ENCODE data around the gene LIPG. TPM values are rescaled to one million over a fixed set of nuclear protein-coding genes. Genes with fewer than 3 reads are reported as not detected.

Gene LIPG
- total RNA-seq, 1 experiment from 2014 or later = 92.0 TPM

- no peaks in the 10 kb centered on the region for H3K36me3 ChIP-seq (ENCODE audit: control insufficient read depth, insufficient read depth, low read length)
- H3K27ac ChIP-seq (ENCODE audit: low read length) = no peak overlapping the region
- H3K27me3 ChIP-seq (ENCODE audit: control insufficient read depth, insufficient read depth, low read length) = no peaks in the 10 kb centered on the region
- DNase-seq (ENCODE audit: low read depth, low spot score) = no peak
- BruUV-seq (replicated peaks) = no TSS peak
- no peaks in the 10 kb centered on the region for H3K9me3 ChIP-seq (ENCODE audit: control insufficient read depth, insufficient read depth, low read depth, low read length)
- intact Hi-C loops (cut with micrococcal nuclease; ENCODE audit: unreplicated experiment) = no loop called here
- H3K4me3 ChIP-seq (ENCODE audit: low read depth in 2 of 2, low read length in 2 of 2) = no peak overlapping the region
- ChIA-PET CTCF (no interaction called here), POLR2A (no interaction called here)
- no peaks in the 10 kb centered on the region for H3K4me1 ChIP-seq (ENCODE audit: control insufficient read depth, insufficient read depth, low read length)
- in situ Hi-C loops (cut with HindIII; ENCODE audit: low pct_unique_long_range_greater_than_20kb, low sequenced_read_pairs) = no loop called here
- TF ChIP-seq TCF7L2 (IDR thresholded peaks at IDR 0.05; ENCODE audit: low read depth, low read length) = no peak
- TF ChIP-seq POLR2AphosphoS5 (IDR thresholded peaks at IDR 0.05; ENCODE audit: low read depth, low read length) = no peak
- TF ChIP-seq CTCF (IDR thresholded peaks at IDR 0.05) = no peak
- TF ChIP-seq, protein P1, sequence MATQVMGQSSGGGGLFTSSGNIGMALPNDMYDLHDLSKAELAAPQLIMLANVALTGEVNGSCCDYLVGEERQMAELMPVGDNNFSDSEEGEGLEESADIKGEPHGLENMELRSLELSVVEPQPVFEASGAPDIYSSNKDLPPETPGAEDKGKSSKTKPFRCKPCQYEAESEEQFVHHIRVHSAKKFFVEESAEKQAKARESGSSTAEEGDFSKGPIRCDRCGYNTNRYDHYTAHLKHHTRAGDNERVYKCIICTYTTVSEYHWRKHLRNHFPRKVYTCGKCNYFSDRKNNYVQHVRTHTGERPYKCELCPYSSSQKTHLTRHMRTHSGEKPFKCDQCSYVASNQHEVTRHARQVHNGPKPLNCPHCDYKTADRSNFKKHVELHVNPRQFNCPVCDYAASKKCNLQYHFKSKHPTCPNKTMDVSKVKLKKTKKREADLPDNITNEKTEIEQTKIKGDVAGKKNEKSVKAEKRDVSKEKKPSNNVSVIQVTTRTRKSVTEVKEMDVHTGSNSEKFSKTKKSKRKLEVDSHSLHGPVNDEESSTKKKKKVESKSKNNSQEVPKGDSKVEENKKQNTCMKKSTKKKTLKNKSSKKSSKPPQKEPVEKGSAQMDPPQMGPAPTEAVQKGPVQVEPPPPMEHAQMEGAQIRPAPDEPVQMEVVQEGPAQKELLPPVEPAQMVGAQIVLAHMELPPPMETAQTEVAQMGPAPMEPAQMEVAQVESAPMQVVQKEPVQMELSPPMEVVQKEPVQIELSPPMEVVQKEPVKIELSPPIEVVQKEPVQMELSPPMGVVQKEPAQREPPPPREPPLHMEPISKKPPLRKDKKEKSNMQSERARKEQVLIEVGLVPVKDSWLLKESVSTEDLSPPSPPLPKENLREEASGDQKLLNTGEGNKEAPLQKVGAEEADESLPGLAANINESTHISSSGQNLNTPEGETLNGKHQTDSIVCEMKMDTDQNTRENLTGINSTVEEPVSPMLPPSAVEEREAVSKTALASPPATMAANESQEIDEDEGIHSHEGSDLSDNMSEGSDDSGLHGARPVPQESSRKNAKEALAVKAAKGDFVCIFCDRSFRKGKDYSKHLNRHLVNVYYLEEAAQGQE (IDR thresholded peaks at IDR 0.05; ENCODE audit: insufficient read depth in 1 of 2, low read depth in 2 of 2, low read length in 1 of 2) = no peak
- TF ChIP-seq SIN3A (IDR thresholded peaks at IDR 0.05; ENCODE audit: borderline replicate concordance, insufficient read depth, low read depth, low read length) = no peak
- ATAC-seq = no peak
Observed at GRCh38 chr18:49631146-49631866, 69.4 kb downstream of the LIPG start.

- ATAC-seq = no peak
- ChIA-PET POLR2A (no interaction called here), CTCF (no interaction called here)
- no peak for DNase-seq (ENCODE audit: low read depth, low spot score)
- Histone ChIP-seq H3K4me3 (ENCODE audit: low read depth in 2 of 2, low read length in 2 of 2) (no peak overlapping the region), H3K27me3 (ENCODE audit: control insufficient read depth, insufficient read depth, low read length) (no peaks in the 10 kb centered on the region), H3K27ac (ENCODE audit: low read length) (no peak overlapping the region), H3K9me3 (ENCODE audit: control insufficient read depth, insufficient read depth, low read depth, low read length) (no peaks in the 10 kb centered on the region), H3K36me3 (ENCODE audit: control insufficient read depth, insufficient read depth, low read length) (no peaks in the 10 kb centered on the region), H3K4me1 (ENCODE audit: control insufficient read depth, insufficient read depth, low read length) (no peaks in the 10 kb centered on the region)
- intact Hi-C loops (cut with micrococcal nuclease; ENCODE audit: unreplicated experiment) = no loop called here
- no TSS peak for BruUV-seq (replicated peaks)
- TF ChIP-seq SIN3A (IDR thresholded peaks at IDR 0.05; ENCODE audit: borderline replicate concordance, insufficient read depth, low read depth, low read length) (no peak), TCF7L2 (IDR thresholded peaks at IDR 0.05; ENCODE audit: low read depth, low read length) (no peak), CTCF (IDR thresholded peaks at IDR 0.05) (no peak), POLR2AphosphoS5 (IDR thresholded peaks at IDR 0.05; ENCODE audit: low read depth, low read length) (no peak)
- TF ChIP-seq, protein P1 (IDR thresholded peaks at IDR 0.05; ENCODE audit: insufficient read depth in 1 of 2, low read depth in 2 of 2, low read length in 1 of 2) = no peak
- in situ Hi-C loops (cut with HindIII; ENCODE audit: low pct_unique_long_range_greater_than_20kb, low sequenced_read_pairs) = no loop called here
Observed at GRCh38 chr18:49632588-49632987, 70.7 kb downstream of the LIPG start.
